ENCODE measurements around the gene ABHD8. TPM values are rescaled to one million over a fixed set of nuclear protein-coding genes. Genes with fewer than 3 reads are reported as not detected.

Gene ABHD8
- total RNA-seq, 1 donor from 2014 or later = 12.9 TPM

DNA sequence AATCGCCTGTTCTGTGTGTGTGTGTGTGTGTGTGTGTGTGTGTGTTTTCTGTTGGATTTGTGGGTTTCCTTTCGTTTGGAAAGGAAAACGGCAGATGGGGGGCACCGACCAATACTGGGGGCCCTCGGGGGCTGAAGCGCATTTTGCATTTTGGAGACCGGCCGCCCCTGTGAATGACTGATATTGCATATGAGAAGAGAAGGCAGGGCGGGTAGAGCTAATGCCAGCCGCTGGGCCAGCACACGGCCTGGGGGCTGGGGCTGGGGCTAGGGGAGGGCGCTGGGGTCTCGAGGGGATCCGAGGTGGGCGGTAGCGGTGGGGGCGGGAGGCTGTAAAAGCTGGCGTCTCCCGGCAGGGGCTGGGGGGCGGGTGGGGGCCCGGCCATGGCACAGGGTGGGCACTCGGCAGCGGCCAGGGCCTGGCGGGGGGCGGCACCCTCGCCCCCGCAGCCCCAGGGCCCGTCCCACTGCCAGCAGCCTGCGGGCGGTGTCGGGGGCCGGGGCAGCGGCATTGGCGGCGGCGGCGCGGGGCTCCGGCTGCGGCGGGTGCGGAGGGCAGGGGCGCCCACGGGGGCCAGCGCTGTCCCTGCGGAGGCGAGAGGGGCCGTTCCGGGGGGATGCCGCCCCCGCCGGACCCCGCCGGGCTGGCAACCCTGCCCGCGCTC lies 20.2 kb upstream of the ABHD8 start:
- DNase-seq (ENCODE audit: low spot score) = peak; percentile 83

DNA sequence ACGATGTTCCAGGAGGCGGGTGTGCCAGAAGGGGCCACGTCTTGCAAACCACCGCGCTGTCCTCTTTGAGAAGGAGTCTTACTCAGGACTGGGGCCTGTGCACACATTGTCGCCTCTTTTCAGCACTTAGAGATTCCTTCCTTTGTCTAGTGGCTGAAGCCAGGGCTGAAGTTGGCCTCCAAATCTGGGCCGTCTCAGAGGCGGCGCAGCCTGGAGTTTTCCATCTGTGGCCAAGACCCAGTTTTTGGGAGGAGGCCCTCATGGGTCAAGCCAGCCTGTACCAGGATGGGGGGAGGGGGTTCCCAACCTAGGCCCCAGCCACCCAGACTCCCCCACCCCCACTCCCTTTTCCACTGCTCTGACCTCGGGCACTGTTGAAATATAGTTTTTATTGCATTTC lies 19.6 kb upstream of the ABHD8 start:
- DNase-seq (ENCODE audit: low spot score) = no peak

- DNase-seq (ENCODE audit: low spot score) = no peak
Observed at GRCh38 chr19:17321655-17322489, 18.6 kb upstream of the ABHD8 start.

GRCh38 chr19:17320435-17320834 lies 17.2 kb upstream of the ABHD8 start:
- DNase-seq (ENCODE audit: low spot score) = no peak

- no peak for DNase-seq (ENCODE audit: low spot score)
Observed at GRCh38 chr19:17319473-17320238, 16.4 kb upstream of the ABHD8 start.

DNA sequence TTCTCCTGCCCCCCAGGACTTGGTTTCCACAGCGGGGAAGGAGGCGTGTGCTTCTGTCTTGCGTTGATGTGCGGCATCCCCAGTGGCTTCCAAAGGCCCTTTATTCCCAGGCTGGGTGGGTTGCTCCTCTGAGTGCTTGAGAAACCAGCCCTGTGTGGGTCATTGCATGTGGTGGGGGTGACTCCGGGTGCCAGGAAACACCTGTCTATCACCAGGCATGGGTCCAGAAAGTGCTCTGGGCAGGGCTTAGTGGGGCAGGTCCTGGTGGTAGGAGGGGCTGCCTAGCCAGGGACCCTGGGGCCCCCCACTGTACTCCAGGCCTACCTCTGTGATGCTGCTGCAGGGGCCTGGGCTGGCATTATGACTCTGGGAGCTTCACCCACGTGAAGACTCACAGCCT lies 15.7 kb upstream of the ABHD8 start:
- DNase-seq (ENCODE audit: low spot score) = no peak

GRCh38 chr19:17314007-17314593 lies 10.9 kb upstream of the ABHD8 start:
- no peak for DNase-seq (ENCODE audit: low spot score)

GRCh38 chr19:17312189-17313113 lies 9.2 kb upstream of the ABHD8 start:
- DNase-seq (ENCODE audit: low spot score) = no peak

DNA sequence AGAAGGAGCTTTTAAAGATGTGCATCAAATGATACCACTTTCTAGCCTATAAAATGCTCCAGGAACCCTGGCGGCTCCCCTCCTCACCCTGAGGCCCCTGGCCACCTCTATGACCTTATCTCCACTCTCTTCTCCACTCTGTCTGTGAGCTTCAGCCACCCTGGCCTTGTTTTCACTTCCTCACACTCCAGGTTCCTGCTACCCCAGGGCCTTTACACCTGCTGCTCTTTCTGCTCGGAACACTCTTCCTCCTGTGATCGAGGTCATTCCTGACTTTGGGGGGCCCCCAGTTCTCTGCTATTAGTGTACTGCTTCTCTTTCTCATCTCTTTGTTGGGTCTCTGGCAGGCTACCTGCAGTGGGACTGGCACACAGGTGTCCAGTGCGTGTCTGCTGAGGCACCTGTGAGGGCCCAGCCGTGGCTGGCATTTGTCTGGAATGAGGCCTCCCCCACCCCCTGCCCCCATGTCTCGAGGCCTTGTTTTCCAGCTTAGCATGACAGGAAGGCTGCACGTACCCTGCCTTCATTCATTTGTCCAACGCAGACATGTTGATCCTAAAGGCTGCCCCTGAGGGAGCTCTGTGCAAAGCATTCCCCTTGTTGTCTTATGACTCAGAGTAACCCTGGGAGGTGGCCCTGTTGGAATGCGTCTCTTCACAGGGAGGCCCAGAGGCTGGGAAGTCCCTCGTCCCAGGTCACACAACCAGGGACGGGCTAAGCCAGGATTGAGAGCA lies 8.4 kb upstream of the ABHD8 start:
- no peak for DNase-seq (ENCODE audit: low spot score)

DNA sequence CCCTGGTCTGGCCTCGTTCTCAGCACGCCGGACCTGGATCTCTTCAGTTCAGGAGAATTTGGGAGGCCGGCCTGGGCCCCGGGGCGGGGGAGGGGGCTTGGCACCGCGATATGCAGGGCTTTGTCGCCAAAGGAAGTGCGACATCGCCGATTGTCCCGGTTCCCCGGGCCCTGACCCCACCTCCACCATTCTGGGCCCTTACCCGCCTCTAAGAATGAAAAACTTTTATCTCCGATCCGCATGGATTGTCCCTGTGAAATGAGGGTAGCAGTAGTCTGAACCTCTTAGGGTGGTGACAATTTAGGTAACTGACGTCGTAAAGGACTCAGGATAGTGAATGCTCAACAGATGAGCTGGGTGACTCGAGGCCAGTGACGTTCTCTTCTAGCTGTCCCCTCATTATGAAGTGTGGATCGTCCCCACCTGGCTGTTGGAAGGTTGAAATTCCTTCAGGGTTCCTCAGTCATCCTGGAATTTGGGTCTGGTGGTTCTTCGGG lies 6.8 kb upstream of the ABHD8 start:
- DNase-seq (ENCODE audit: low spot score) = no peak

GRCh38 chr19:17309198-17309964 lies 6.2 kb upstream of the ABHD8 start, which contains the start of gene DDA1:
Gene DDA1 (plus strand): TSS chr19:17309563. CDS start chr19:17309655, 92 bp downstream.
- DNase-seq (ENCODE audit: low spot score) = peak; percentile 98

- no peak for DNase-seq (ENCODE audit: low spot score)
Observed at GRCh38 chr19:17307876-17308377, 4.7 kb upstream of the ABHD8 start.

- no peak for DNase-seq (ENCODE audit: low spot score)
Observed at GRCh38 chr19:17306285-17306714, 3.1 kb upstream of the ABHD8 start.

DNA sequence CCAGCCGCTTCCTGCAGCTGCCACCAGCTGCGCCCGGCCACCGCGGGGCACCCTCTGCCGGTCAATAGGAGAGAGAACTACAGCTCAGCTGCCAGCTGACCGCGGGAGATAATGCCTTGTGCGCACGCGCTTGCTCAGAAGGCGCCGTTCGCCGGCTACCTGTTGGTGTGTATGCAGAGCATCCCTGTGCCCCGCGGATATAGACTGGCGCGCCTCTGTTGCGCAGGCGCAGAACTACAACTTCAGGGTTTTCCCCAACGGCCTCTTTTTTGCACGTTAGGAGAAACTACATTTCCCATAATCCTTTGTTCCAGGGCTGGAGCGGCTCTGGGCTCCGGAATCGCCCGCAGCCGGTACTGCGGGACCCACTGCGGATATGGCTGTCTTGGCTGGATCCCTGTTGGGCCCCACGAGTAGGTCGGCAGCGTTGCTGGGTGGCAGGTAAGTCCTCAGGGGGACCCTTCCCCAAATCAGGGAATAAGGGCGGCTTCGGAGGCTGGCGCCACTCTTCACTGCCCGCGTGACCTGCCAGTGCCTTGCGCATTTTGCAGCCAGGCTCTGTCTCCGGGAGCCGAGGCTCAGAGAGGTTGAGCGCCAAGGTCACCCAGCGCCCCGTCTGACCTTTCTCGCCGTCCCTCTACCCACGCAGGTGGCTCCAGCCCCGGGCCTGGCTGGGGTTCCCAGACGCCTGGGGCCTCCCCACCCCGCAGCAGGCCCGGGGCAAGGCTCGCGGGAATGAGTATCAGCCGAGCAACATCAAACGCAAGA lies 2.5 kb upstream of the ABHD8 start, which contains the start of gene MRPL34:
Gene MRPL34 (plus strand): TSS at position 356 of the 768 bp plus-strand sequence. CDS start 21 bp downstream, at position 377.
- DNase-seq (ENCODE audit: low spot score) = peak; percentile 97

- DNase-seq (ENCODE audit: low spot score) = no peak
Observed at GRCh38 chr19:17305216-17305516, 1.9 kb upstream of the ABHD8 start.

- DNase-seq (ENCODE audit: low spot score) = no peak
Observed at GRCh38 chr19:17304386-17305215, 1.4 kb upstream of the ABHD8 start.

GRCh38 chr19:17303940-17304267 lies 679 bp upstream of the ABHD8 start:
- DNase-seq (ENCODE audit: low spot score) = no peak

All from mesenteric fat pad (tissue), 1 donor.